MV-4-11 (cell line): ENCODE results near the gene KEAP1.
"Not testable (repeated sequence)": the region's sequence is repeated elsewhere in the genome, so short reads cannot be mapped to it uniquely, and the experiment has no call there.

Experiments used
- DNase-seq: peaks from one replicate; lab custom pipeline; 2025; lab: John Stamatoyannopoulos, UW

The KEAP1 gene

GRCh38 chr19:10499550-10500246 is 3.5 kb downstream of the KEAP1 start:
- DNase-seq: no peak

GRCh38 chr19:10497371-10497770 is 5.8 kb downstream of the KEAP1 start:
- DNase-seq: no peak

GRCh38 chr19:10491472-10492047 is 11.6 kb downstream of the KEAP1 start:
- DNase-seq: no peak

- DNase-seq: no peak
These were observed 16.6 kb downstream of the KEAP1 start for GRCh38 chr19:10486551-10486950.

- DNase-seq: peak; percentile 96
These were observed 24.2 kb downstream of the KEAP1 start for GRCh38 chr19:10478903-10479384.

- DNase-seq: no peak
These were observed 24.7 kb downstream of the KEAP1 start for GRCh38 chr19:10478476-10478875.

GRCh38 chr19:10474962-10475451 is 28.1 kb downstream of the KEAP1 start:
- no peak for DNase-seq

GRCh38 chr19:10473192-10473591 is 30.0 kb downstream of the KEAP1 start:
- DNase-seq: no peak

- peak; percentile 73 for DNase-seq
These were observed 31.2 kb downstream of the KEAP1 start for GRCh38 chr19:10471909-10472308.

- DNase-seq: no peak
These were observed 35.0 kb downstream of the KEAP1 start for GRCh38 chr19:10468133-10468532.

GRCh38 chr19:10467104-10467706 is 36.0 kb downstream of the KEAP1 start:
- DNase-seq: no peak

- DNase-seq: no peak
These were observed 38.7 kb downstream of the KEAP1 start for GRCh38 chr19:10464456-10464855.

- no peak for DNase-seq
These were observed 40.6 kb downstream of the KEAP1 start for GRCh38 chr19:10462557-10462956.

GRCh38 chr19:10462042-10462441 is 41.1 kb downstream of the KEAP1 start:
- DNase-seq: not testable (repeated sequence)

GRCh38 chr19:10461047-10461949 is 41.9 kb downstream of the KEAP1 start:
- DNase-seq: peak; percentile 90

- no peak for DNase-seq
These were observed 42.5 kb downstream of the KEAP1 start for GRCh38 chr19:10460714-10461046.

- DNase-seq: not testable (repeated sequence)
These were observed 44.4 kb downstream of the KEAP1 start for GRCh38 chr19:10458733-10459132.

- no peak for DNase-seq
These were observed 48.9 kb downstream of the KEAP1 start for GRCh38 chr19:10454267-10454666.

- no peak for DNase-seq
These were observed 49.3 kb downstream of the KEAP1 start for GRCh38 chr19:10453852-10454251.

- no peak for DNase-seq
These were observed 50.2 kb downstream of the KEAP1 start for GRCh38 chr19:10452726-10453618.
